Measurements from ENCODE around the gene LTBP4. TPM values are rescaled to one million over a fixed set of nuclear protein-coding genes. Genes with fewer than 3 reads are reported as not detected.

LTBP4 gene
- total and polyA plus RNA-seq, 2 of the 13 experiments (the other 11 are each of a cell fraction or from before 2014, with no cell fraction given) = 0.86 to 2.3 TPM

- TF ChIP-seq REST (IDR thresholded peaks at IDR 0.05; ENCODE audit: borderline replicate concordance in 1 of 2, low read depth in 1 of 2, low read length in 2 of 2) (no peak), ZNF496 (CRISPR knock-in tag; IDR thresholded peaks at IDR 0.05; ENCODE audit: insufficient replicate concordance) (no peak), RBFOX2 (IDR thresholded peaks at IDR 0.05; ENCODE audit: low read depth, low read length) (no peak), ZNF543 (CRISPR knock-in tag; IDR thresholded peaks at IDR 0.05) (no peak), DR1 (CRISPR knock-in tag; IDR thresholded peaks at IDR 0.05) (no peak)
- TF ChIP-seq, protein P1, sequence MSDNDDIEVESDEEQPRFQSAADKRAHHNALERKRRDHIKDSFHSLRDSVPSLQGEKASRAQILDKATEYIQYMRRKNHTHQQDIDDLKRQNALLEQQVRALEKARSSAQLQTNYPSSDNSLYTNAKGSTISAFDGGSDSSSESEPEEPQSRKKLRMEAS (IDR thresholded peaks at IDR 0.05) = no peak
Measured at GRCh38 chr19:40638327-40638726, 37.2 kb downstream of the LTBP4 start (continued).

GRCh38 chr19:40639638-40639982 lies 38.4 kb downstream of the LTBP4 start:
- TF ChIP-seq MIER3 (CRISPR knock-in tag; IDR thresholded peaks at IDR 0.05; ENCODE audit: borderline replicate concordance) (no peak), HINFP (CRISPR knock-in tag; IDR thresholded peaks at IDR 0.05; ENCODE audit: low read depth) (peak; percentile 84; the same call in 1 of the 2 replicates)
- ChIA-PET POLR2A (no interaction called here), CTCF (ENCODE audit: low intra/inter-chr PET ratio, low total read pairs) (no interaction called here)
- H3K4me3 ChIP-seq (replicated peaks in 1 of 3; ENCODE audit: insufficient read depth in 1 of 3, low read depth in 2 of 3, low read length in 3 of 3) = no peak overlapping the region
- BruUV-seq (replicated peaks) = no TSS peak
- in situ Hi-C loops (cut with HindIII; ENCODE audit: extremely low pct_ligation_motif_present, low pct_unique_long_range_greater_than_20kb) (no loop called here), intact Hi-C loops (cut with micrococcal nuclease; ENCODE audit: unreplicated experiment) (loop anchor here (10.0 kb wide), 1 partner anchor 95 kb away; no protein-coding TSS in a partner anchor)
- no peaks in the 10 kb centered on the region for H3K79me2 ChIP-seq (ENCODE audit: insufficient read depth, low read length)
- no peak overlapping the region for H3K4me2 ChIP-seq (ENCODE audit: low read depth, low read length)
- DNase-seq (ENCODE audit: low spot score) (no peak), ATAC-seq (no peak), FAIRE-seq (no peak)
- H2AFZ ChIP-seq (ENCODE audit: low read length) = no peak overlapping the region
- no peaks in the 10 kb centered on the region for H4K20me1 ChIP-seq (ENCODE audit: insufficient read depth, low read length)
- 8% methylated on average over 6 of the region's 6 CpGs for WGBS (ENCODE audit: low lambda C conversion rate)
- no peak overlapping the region for H3K9ac ChIP-seq (ENCODE audit: insufficient read depth, low read depth, low read length)
- H3K9me3 ChIP-seq (ENCODE audit: low read length) = no peaks in the 10 kb centered on the region
- H3K36me3 ChIP-seq (replicated peaks in 1 of 2; ENCODE audit: control insufficient read depth in 1 of 2, insufficient read depth in 2 of 2, low read length in 2 of 2) = no peaks in the 10 kb centered on the region
- H3K27me3 ChIP-seq (ENCODE audit: control insufficient read depth in 1 of 2, insufficient read depth in 2 of 2, low read length in 2 of 2) = peaks cover 2 to 16% of the 10 kb centered on the region in 2 experiments; a peak in 1 of 5 replicates
- H3K27ac ChIP-seq (ENCODE audit: extremely low read length, insufficient read depth, low read length) = no peak overlapping the region
- no peaks in the 10 kb centered on the region for H3K4me1 ChIP-seq (ENCODE audit: insufficient read depth, low read length)

Measured in HepG2 (cell line).